GM12891 (cell line): ENCODE measurements around the gene RFPL1.

Experiments used
- DNase-seq: peaks from one replicate; pipeline ENCODE4 v3.0.0; 2011; ENCODE audit warnings: low spot score; ENCODE audit not compliant: insufficient read length
- FAIRE-seq: peaks from 2 replicates; lab custom pipeline; 2011; peaks lifted over from hg19 to GRCh38; lab: Jason Lieb, UNC
- PAX5 ChIP-seq: IDR thresholded peaks from 2 replicates; pipeline ENCODE4 v1.6.1; 2011; ENCODE audit warnings: low read length, moderate library complexity, mild to moderate bottlenecking; ENCODE audit not compliant: insufficient read depth, severe bottlenecking
- POLR2A ChIP-seq: IDR thresholded peaks from 2 replicates; pipeline ENCODE4 v1.6.1; 2011; ENCODE audit warnings: low read depth, low read length, control low read depth
- POLR2AphosphoS5 ChIP-seq: IDR thresholded peaks from 2 replicates; pipeline ENCODE4 v1.6.1; 2011; ENCODE audit warnings: low read depth, low read length, control low read depth
- POU2F2 ChIP-seq: IDR thresholded peaks from 2 replicates; pipeline ENCODE4 v1.6.1; 2011; ENCODE audit warnings: low read depth, mild to moderate bottlenecking, control low read depth, low read length, moderate library complexity
- SPI1 ChIP-seq: IDR thresholded peaks from 2 replicates; pipeline ENCODE4 v1.6.1; 2011; ENCODE audit warnings: low read depth, low read length, control low read depth
- TAF1 ChIP-seq: IDR thresholded peaks from 2 replicates; pipeline ENCODE4 v1.6.1; 2011; ENCODE audit warnings: low read depth, low read length, control low read depth

Gene RFPL1

DNA sequence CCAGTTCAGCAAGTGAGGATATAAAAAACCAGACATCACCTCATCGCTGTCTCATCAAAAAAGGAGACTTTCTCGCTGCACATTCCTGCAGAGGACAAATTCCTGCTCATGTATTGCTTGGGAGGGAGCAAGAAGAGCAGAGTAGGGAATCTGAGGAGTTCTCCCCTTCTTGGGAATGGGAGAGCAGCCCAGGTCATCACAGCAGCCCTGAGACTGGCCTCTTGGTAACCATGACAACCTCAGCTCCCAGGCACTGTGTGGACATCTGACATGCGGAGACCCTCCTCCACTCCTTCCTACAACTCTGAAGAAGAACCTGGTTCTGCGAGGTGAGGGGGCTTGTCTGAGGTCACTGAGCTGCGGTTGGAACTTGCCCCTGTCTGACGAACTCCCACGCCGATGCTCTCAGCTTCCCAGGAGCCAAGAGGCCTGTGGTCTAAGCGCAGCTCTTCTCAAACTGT, 17.9 kb downstream of the RFPL1 start:
- FAIRE-seq (no peak), DNase-seq (no peak)
- TF ChIP-seq POU2F2 (no peak), TAF1 (no peak), SPI1 (no peak), POLR2A (no peak), PAX5 (no peak), POLR2AphosphoS5 (no peak)

DNA sequence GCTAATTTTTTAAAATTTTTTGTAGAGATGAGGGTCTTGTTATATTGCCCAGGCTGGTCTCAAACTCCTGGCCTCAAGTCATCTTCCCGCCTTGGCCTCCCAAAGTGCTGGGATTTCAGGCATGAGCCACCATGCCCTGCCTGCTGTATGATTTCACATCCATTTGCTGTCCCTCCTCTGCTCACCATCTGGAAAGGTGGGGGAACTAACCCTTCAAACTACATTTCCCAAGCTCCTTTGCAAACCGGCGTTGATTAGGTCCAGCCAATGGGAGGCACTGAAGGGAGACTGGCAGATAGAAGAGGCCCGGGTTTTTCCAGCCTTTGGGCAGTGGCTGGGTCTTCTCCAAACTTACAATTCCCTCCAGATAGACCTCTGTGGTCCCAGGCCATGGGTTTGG, 19.3 kb downstream of the RFPL1 start:
- TF ChIP-seq PAX5 (no peak), POU2F2 (no peak), SPI1 (no peak), POLR2A (no peak), TAF1 (no peak), POLR2AphosphoS5 (no peak)
- FAIRE-seq (peak; percentile 82), DNase-seq (peak; percentile 75)

- DNase-seq: no peak
- no peak for FAIRE-seq
- TF ChIP-seq TAF1: no peak
- TF ChIP-seq PAX5: no peak
- TF ChIP-seq POLR2AphosphoS5: no peak
- TF ChIP-seq POU2F2: no peak
- TF ChIP-seq SPI1: no peak
- TF ChIP-seq POLR2A: no peak
Observed at GRCh38 chr22:29458551-29458950, 20.2 kb downstream of the RFPL1 start.

DNA sequence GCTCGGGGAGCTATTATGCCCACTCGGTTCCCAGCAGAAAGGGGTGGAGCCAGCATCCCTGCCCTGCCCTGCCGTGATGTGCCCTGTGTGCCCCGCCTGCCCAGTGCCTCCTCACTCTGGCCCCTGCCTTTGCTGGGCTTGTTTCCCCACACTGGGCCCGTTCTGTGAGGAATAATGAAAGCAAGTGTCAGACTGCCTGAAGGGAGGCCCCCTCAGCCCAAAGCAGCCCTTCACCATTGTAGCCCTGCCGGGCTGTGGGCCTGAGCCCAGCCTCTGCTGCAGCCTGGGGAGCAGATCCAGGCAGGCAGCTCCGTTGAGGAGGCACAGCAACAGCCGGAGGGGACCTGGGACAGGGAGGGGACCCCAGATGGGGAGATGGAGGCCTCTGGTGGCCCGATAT, 21.4 kb downstream of the RFPL1 start:
- FAIRE-seq (no peak), DNase-seq (no peak)

DNA sequence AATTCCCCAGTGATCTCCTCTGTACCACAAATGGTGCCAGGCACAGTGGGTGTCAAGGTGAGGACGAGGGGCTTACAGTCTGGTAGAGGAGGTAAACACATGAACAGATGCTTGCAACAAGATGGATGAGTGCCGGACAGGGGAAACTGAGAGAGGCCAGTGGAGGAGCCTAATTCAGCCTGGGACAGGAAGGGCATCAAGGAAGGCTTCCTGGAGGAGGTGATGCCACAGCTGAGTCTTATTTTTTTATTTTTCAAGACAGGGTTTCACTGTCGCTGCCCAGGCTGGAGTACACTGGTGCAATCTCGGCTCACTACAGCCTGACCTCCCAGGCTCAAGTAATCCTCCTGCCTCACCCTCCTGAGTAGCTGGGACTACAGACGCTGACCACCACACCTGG, 22.9 kb downstream of the RFPL1 start:
- FAIRE-seq (no peak), DNase-seq (no peak)
- no peak for TF ChIP-seq POU2F2
- TF ChIP-seq POLR2A: no peak
- no peak for TF ChIP-seq SPI1
- no peak for TF ChIP-seq TAF1
- TF ChIP-seq POLR2AphosphoS5: no peak
- no peak for TF ChIP-seq PAX5

More for the DNA sequence above, 21.4 kb downstream of the RFPL1 start:
- TF ChIP-seq TAF1: no peak
- no peak for TF ChIP-seq POU2F2
- no peak for TF ChIP-seq POLR2A
- no peak for TF ChIP-seq POLR2AphosphoS5
- no peak for TF ChIP-seq SPI1
- no peak for TF ChIP-seq PAX5

- no peak for TF ChIP-seq POLR2AphosphoS5
- no peak for TF ChIP-seq PAX5
- TF ChIP-seq TAF1: no peak
- TF ChIP-seq POLR2A: no peak
- no peak for TF ChIP-seq POU2F2
- no peak for TF ChIP-seq SPI1
- FAIRE-seq (no peak), DNase-seq (no peak)
Observed at GRCh38 chr22:29463629-29464028, 25.2 kb downstream of the RFPL1 start.

- no peak for TF ChIP-seq SPI1
- no peak for TF ChIP-seq POLR2AphosphoS5
- TF ChIP-seq POU2F2: no peak
- TF ChIP-seq PAX5: no peak
- TF ChIP-seq TAF1: no peak
- TF ChIP-seq POLR2A: no peak
- FAIRE-seq: no peak
- no peak for DNase-seq
Observed at GRCh38 chr22:29464581-29464980, 26.2 kb downstream of the RFPL1 start.

DNA sequence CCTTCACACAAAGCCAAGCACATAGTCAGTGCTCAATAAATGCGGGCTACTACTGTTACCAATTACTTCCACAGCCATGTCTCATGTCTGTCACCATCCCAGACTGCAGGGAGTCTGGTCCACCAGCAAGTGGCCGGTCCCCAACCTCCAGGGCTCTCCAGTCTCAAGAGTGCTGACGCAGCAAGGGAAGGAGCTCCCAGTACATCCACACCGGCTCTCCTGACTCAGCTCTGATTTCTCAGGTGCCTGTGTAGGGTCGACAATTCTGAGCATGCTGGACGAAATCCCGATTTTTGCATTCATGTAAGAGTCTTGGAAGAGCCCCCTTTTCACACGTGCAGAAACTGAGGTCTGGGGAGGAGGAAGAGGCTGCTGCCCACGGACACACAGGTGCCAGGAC, 31.4 kb downstream of the RFPL1 start:
- TF ChIP-seq TAF1 (no peak), POLR2AphosphoS5 (no peak), SPI1 (no peak), POLR2A (no peak), POU2F2 (no peak), PAX5 (no peak)
- DNase-seq: no peak
- FAIRE-seq: no peak

DNA sequence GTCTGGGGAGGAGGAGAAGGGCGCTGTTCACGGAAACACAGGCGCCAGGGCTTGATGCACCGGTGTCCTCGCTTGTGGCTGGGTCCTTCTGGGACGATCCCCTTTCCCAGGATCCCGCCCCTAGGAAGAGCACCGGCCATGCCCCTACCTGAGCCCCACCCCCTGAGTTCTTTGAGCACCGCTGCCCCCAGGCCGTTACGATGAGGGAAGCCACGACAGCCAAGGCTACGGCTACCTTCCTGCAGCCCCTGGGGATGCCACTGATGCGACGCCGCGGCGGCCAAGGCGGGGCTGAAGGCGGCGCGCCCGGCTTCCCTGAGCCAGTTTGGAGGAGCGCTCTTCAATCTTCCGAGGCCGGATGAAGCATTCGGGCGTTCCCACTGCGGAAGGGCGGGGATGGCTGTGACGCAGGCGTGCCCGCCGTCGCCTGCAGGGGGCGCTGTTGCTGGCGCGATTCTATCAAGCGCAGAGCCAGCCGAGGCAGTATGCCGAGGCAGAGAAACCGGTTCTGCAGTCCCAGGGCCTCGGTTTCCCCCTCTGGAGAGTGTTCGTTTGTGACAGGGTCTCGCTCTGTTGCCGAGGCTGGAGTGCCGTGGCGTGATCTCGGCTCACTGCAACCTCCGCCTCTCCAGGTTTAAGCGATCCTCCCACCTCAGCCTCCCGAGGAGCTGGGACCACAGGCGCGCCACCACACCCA, 31.9 kb downstream of the RFPL1 start:
- TF ChIP-seq POLR2AphosphoS5 (no peak), PAX5 (no peak), TAF1 (no peak), POLR2A (no peak), POU2F2 (no peak)
- FAIRE-seq (peak; percentile 59), DNase-seq (peak; percentile 64)

- TF ChIP-seq SPI1 (no peak), POLR2AphosphoS5 (no peak), POU2F2 (no peak), POLR2A (no peak), TAF1 (no peak), PAX5 (no peak)
- no peak for FAIRE-seq
- no peak for DNase-seq
Observed at GRCh38 chr22:29473001-29473400, 34.6 kb downstream of the RFPL1 start.

DNA sequence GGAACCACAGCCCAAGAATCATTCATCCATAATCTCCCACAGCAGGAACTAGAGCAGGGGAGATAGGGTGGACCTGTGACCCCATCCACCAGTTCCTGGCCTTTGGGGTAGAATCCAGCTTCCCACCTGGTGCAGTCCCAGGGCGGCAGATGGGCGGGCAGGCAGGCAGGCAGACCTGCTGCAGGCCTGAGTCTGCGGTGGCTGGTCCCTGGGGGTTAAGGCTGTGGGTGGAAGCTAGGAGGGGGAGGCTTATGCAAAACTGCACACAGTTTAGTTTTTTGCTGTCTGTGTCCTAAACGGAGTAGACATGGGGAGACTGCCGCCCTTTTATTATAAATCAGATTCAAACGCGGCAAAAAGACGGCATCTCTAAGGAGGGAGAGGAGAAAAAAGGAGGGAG, 37.2 kb downstream of the RFPL1 start:
- no peak for TF ChIP-seq POLR2AphosphoS5
- peak; percentile 88 for TF ChIP-seq POU2F2
- DNase-seq: no peak
- FAIRE-seq: peak; percentile 84

- no peak for TF ChIP-seq POLR2AphosphoS5
- DNase-seq (no peak), FAIRE-seq (peak; percentile 13)
Observed at GRCh38 chr22:29476116-29476515, 37.7 kb downstream of the RFPL1 start.
